Hematopoietic multipotent progenitor cell (in vitro differentiated cells): Measurements from ENCODE around the gene LY6G6F. TPM values are rescaled to one million over a fixed set of nuclear protein-coding genes. Genes with fewer than 3 reads are reported as not detected.

Experiments
- DNase-seq, 3 donors: peaks; one replicate each; pipeline ENCODE4 v3.0.0-alpha.2; 2011 to 2015; ENCODE audit warnings: low read depth in 2 of 3, low spot score in 2 of 3
- total RNA-seq: library from RNA; depleted of rRNA; stranded (reverse); fragments of >200 nt; gene quantifications from one replicate; pipeline ENCODE4 v1.2.3, GENCODE V29; 2012

The LY6G6F gene, protein sequence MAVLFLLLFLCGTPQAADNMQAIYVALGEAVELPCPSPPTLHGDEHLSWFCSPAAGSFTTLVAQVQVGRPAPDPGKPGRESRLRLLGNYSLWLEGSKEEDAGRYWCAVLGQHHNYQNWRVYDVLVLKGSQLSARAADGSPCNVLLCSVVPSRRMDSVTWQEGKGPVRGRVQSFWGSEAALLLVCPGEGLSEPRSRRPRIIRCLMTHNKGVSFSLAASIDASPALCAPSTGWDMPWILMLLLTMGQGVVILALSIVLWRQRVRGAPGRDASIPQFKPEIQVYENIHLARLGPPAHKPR
- total RNA-seq, result 0.54 TPM

DNA sequence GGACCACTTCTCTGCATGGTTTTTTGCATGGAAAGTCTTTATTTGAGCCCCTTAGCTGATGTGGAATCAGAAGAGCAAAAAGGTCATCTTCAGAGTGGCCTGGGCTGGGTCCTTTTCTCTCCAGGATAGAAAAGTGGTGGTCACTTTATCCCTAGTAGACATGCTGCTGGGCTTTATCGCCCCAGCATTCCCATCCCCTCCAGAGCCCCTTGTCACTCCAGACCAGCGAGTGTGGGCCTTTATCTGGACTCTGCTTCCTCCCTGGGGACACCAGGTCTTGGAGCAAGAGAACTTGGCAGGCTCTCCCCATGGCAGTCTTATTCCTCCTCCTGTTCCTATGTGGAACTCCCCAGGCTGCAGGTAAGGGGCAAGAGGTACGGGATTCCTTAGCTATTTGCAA lies at the start of gene LY6G6F:
LY6G6F (plus strand) TSS at position 268 of the 400 bp plus-strand sequence; CDS start at position 309, 41 bp downstream.
- DNase-seq, result no peak

DNA sequence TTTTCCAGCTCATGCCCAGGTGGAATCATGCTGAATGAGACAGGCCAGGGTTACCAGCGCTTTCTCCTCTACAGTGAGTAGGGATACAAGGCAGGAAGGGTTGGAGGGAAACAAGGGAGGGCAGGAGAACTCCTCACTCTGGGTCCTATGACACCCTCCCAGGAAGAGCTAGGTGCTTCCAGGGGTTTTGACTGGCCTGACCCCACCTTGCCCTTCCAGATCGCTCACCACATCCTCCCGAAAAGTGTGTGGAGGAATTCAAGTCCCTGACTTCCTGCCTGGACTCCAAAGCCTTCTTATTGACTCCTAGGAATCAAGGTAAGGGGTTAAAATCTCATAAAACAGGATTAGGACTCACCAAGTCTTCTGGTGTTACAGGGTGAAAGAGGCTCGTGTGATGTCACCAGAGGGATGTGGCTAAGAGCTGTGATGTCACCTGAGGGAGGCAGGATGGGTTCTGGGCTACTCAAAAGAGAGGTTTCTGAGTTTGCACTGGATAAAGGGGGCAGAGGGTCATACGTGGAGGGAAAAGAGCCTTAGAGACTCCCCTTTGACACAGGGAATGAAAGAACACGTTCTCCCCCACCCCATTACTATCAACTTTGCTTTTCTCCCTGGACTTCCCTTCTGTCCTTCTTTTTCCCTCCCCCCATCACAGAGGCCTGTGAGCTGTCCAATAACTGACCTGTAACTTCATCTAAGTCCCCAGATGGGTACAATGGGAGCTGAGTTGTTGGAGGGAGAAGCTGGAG lies 49.1 kb upstream of the LY6G6F start:
- DNase-seq, result no peak

DNA sequence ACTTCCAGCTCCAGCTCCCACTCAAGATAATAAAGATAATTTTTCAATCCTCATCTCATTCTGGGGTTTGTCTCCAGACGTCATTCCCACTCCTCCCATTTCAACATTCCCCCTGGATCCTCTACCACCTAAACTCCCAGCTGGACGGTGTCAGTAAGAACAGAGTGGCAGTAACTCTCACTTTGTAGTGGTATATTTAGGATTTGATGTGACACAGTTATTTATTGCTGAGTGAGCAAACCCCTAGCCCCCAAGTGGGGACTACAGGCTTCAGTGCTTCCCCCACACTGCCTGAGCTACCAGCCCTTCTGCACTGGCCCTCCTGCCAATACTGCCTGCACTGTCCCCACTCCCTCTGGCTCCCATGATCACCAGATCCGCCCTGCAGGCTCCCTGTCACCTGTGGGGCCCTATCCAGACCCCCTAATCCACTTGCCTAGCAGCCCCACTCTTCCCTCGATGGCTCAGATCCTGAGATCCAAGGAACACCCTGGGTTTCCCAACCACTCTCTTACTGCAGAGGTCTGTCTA lies 48.4 kb upstream of the LY6G6F start:
- DNase-seq, result no peak

DNA sequence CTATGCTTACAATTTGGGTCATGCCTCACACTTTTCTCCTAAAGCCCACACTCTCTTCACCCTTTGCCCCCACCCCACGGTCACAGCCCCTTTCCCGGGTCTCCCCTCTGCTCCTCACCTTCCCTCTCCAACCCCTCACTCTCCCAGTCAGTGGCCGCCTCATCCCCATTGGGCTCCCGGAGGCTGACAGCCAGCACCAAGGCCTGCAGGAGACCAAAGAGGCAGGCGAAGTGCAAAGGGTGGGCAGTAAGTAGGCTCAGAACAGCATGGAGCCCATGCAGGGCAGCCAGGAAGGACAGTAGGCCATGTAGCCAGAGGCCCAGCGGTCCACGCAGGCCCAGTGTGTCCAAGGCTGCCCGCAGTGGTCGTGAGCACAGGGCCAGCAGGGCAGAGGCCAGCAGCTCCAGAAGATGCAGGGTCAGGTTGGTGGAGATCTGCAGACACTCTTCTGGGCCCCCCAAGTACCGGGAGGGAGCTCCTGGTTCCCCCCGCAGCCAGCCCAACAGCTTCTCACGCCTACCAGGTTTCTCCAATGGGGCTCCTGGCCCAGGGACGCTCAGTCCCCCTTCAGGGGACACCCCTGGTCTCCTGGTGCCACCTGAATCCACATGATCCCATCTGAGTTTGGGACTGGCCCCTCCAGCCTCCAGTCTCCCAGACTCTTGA lies 47.5 kb upstream of the LY6G6F start:
- no peak for DNase-seq

DNA sequence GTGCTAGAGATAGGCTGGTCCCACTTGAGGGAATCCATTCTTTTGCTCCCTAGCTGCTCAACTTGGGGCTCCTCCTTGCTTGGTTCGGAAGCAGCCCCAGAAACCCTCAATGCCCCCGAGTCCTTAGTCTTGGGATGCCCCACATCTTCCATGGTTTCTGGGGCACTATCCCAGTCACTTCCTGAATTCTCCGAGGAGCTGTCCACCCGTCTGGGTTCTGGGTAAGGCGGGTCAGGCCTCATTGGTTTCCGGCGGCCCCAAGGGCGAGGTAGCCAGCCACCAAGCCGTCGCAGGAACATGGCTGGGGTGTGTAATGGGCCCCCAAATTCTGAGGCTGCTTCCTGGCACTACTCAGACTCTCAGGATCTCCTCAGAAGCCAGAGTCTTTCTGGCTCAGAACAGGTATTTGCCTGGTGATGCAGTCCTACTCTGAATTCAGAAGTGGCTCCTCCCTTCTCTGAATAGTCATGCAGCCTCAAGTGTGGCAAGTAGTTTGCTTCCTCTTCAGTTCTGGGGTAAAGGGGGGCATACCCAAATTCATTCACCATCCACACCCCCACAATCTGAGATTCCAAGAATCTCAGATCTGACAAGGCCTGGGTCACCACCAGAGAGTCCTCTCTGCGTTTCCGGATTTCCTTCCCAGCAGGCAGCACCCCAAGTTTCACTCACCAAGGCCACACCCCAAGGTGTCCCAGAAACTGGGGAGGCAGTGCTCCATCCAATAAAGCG lies 46.9 kb upstream of the LY6G6F start:
- peak in 2 of 3 donors; percentile 33 to 53 for DNase-seq

DNA sequence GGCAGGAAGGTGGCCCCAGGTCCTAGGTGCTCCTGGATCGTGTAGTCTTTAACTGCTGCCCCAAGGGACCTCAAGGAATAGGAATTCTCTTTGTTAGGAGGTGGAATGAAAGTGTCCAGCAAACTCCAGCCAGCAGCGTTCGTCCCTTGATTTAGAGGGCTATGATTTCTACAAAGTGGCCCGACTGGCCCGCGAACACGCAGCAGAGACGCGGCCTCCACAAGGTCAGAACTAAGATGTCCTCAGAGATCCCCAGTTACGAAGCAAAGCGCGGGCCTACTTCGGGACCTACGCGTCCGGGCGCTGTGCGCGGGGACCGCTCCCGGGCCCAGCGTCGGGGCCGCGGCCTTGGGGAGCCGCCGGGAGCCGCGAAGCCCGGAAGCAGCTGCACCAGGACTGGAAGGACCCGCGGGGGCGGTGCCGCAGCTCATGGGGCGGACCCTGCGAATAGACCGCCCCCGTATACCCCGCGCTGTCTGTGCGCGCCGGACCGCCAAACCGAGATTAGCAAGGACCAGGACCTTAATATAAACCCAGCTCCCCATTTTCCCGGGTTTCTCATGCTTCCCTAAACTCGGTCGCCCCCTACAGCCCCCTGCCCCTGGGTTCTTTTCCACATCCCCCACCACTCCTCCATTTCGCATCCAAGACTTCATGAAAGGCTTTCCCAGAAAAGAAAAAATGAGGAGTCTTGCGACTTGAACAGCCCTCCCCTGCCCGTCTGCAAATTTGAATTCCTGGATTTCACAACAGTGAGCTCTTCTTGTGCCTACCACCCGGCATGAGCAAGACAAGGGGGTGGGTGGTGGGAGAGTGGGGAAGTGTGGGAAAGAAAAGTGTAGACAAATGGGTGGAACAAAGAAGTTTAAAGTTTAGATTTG lies 46.0 kb upstream of the LY6G6F start, which contains the start of gene C6orf47:
C6orf47 (minus strand) TSS at position 398 of the 881 bp plus-strand sequence. CDS start 831 bp downstream, outside the sequence.
- peak in 2 of 3 donors; percentile 74 to 75 for DNase-seq

DNA sequence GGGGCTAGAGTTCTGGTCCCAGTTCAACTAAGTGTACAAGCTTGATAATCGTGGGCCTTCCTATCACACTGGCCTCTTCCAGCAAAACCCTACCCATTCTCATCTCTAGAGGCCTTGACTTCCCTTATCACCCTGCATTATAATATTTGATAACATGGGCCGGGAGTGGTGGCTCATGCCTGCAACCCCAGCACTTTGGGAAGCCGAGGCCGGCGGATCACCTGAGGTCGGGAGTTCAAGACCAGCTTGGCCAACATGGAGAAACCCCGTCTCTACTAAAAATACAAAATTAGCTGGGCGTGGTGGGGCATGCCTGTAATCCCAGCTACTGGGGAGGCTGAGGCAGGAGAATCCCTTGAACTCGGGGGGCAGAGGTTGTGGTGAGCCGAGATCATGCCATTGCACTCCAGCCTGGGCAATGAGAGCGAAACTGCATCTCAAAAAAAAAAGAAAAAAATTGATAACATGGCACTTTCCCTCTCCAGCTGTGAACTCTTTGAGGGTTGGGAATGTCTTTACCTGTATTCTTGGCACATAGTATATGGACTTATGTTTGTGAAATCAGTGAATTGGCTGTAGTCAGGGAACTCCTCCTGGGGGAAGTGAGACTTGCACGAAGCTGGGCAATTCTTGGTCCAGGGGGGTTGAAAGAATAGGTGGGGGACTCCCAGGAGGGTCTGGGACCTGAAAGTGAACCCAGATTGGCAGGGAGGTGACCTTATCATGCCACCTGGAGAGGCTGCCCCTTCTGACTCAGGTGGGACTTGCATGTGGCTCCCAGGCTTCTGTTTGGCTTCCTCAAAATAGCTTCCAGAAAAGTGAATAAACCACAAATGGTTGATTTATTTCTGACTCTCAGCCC lies 45.2 kb upstream of the LY6G6F start:
- DNase-seq, result no peak

DNA sequence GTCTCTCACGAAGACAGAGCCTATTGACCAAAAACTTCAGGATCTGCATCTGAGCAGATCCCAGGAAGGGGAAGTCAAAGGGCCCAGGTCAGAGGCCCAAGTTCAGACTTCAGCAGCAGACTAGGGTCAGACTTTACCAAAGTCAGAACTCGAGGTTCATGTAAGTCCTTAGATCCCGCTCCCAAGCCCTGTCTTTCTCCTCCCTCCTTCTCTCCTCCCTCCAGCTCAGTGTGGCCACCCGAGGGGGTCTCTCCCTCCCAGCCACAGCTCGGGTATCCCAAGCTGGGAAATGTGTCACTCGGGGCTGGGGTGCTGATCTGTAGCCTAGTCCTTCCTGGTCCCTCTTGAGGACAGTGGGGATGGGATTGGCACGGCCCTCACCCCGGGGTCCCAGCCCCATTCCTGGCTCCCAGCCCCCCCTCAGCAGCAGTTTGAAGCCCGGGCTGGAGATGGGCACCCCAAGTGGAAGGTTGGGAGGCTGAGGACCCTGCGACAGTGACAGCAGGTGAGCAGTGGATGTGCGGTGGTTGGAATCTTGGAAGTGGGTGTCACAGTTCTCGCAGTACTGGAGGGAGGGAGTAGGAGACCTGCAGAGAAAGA lies 44.4 kb upstream of the LY6G6F start:
- DNase-seq, result no peak

DNA sequence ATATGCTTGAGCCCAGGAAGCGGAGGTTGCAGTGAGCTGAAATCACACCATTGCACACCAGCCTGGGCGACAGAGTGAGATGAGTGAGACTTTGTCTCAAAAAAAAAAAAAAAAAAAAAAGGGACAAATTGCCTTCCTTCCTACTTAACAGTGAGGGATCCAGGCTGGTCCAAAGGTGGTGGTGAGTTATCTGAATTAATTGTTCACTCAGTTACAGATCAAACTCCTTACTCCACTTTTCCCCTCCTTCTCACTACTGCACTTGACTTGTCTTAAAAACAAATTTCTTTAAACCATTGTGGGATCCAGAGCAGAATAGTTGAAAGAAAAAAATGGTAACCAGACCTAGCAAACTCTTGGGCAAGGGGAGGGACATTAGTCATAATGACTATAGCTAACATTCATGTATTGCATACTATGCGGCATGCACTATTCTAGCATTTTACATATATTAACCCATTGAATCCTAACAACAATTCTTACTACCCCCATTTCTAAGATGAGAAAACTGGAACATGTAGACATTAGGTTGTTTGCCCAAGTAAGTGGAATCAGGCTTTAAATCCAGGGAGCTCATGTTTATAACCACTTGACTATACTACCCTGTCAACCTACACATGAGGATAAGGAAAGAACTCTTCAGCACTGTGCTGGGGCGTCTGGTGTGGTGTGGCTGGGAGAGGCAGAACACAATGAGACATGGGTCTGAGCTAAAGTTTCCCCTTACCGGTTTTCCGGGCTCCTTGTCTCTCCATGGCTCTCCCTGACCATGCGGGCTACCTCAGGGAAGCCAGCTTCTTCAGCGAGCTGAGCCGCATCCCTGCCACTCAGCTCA lies 43.3 kb upstream of the LY6G6F start:
- DNase-seq, result no peak

DNA sequence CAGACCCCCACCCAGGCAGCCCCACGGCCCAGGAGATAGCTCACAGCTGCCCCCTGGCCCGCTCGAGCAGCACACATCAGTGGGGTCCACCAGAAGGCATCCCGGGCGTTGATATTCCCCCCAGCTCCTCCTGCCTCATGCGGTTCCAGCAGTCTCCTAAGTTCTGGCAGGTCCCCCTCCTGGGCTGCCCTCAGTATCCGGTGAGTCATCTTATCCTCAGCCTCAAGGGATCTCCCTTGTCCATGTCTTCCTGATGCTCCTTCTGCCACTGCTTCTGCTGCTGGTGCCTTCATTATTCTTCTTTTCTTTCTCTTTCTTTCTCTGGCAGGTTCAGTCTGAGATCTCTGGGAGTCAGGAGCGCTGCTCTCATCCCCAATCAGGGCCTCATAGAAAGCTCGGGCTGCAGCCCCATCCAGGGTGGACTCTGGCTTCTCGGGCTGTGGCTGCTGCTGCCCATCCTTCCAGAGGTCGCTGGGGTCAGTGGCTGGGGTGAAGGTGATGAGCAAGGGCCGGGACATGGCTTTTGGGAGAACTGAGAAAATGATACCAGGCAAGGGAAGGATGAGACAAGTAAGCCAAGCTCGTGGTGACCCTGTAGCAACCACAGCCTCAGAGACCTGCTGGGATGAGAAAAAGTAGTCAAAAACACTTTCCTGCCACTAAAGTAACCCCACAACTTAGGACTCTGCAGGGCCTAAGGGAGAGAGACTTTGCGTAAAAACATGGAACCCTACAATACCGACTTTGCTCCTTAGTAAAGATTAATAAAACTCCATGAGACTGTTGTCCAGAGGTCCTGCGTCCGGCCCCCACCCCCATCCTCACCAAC lies 42.5 kb upstream of the LY6G6F start:
- peak in 1 of 3 donors; percentile 21 for DNase-seq

DNA sequence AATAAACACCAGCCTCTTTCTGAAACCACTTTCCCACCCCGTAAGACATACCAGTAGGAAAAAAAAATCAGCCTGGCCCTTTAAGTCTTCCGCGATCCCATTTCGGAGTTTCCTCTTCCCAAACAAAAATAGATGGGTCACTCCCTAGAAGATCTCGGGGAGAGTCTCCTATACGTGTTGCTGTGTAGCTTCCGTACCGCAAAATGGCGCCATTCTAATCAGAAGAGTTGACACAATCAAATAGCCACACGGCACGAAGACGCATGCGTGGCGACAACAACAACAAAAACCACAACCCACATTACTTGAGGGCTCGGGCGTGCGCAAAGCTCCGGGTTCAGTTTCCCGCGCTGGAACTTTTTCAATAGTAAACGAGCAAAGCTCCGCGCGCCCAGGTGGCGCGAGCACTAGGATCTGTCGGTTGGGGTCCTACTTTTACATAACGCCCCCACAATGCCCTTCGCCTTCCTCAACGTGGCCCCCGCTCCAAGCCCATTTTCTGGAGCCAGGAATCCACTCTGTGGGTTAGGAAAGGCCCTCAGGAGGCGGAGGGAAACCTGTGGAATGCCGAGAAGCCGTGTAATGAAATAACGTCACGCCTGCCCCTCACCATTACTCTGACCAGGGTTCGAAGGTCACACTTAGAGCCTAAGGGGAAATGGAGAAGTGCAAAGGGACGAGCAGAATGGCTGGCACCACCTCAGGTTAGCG lies 41.7 kb upstream of the LY6G6F start, which contains the start of gene GPANK1:
GPANK1 (minus strand) TSS at position 208 of the 711 bp plus-strand sequence. CDS start 519 bp downstream, outside the sequence.
- DNase-seq, result peak; percentile 84 to 94 (median 91)

DNA sequence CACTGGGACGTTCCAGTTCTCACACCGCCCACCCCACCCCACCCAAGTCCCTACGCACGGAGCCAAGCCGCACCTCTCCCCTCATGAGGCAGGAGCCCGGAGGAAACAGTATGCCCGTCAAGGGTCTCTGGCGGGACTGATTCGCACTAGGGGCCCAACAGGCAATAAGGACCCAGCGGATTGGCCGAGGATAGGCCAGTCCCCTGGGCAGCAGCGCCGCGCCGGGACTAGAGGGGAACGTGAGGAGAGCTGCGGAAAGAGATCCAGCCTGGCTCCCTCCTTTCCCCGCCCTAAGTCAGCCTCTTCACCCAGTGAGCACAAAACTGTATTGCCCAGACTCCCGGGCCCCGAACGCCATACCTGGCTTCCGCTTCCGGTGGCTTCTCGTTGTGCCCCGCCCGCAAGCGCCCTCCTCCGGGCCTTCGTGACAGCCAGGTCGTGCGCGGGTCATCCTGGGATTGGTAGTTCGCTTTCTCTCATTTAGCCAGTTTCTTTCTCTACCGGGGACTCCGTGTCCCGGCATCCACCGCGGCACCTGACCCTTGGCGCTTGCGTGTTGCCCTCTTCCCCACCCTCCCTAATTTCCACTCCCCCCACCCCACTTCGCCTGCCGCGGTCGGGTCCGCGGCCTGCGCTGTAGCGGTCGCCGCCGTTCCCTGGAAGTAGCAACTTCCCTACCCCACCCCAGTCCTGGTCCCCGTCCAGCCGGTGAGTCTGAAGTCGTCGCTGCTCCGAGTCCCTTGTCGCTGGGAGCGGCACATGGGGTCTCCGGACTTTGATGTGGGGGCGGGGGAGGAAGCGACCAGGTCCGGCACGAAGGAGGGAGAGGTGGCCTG lies 40.9 kb upstream of the LY6G6F start, which contains the start of gene CSNK2B:
CSNK2B (plus strand) TSS at position 580 of the 836 bp plus-strand sequence. CDS start 752 bp downstream, outside the sequence.
- peak; percentile 89 to 99 (median 98) for DNase-seq

DNA sequence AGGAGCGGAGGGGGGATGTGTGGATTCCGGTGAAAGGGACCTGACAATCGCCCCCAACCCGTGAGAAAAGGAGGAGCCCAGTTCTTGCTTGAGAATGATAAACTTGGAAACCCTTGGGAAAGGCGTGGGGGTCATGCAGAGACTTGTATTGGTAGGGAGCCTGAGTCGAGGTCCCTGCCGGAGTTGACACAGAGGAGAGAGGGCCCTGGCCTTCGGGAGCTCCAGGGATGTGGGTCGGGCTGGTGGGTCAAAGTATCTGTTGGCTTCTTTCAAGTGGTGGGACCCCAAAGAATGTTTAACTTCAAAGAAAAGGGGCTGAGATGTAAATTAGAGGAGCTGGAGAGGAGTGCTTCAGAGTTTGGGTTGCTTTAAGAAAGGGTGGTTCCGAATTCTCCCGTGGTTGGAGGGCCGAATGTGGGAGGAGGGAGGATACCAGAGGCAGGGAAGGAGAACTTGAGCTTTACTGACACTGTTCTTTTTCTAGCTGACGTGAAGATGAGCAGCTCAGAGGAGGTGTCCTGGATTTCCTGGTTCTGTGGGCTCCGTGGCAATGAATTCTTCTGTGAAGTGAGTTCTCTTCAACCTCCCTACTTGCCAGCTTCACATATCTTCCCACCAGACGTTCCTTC lies 40.2 kb upstream of the LY6G6F start:
- no peak for DNase-seq

DNA sequence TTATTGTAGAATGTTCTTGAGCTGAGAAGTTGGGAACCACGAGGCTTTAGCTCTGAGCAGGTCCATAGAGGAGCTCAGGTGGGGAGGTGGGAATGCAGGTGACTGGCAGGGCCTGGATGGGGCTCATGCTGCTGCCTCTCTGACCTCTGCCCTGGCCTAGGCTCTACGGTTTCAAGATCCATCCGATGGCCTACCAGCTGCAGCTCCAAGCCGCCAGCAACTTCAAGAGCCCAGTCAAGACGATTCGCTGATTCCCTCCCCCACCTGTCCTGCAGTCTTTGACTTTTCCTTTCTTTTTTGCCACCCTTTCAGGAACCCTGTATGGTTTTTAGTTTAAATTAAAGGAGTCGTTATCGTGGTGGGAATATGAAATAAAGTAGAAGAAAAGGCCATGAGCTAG lies 37.0 kb upstream of the LY6G6F start, which contains the start of gene LY6G5B:
LY6G5B (plus strand) TSS at position 301 of the 400 bp plus-strand sequence. CDS start 975 bp downstream, outside the sequence.
- DNase-seq, result no peak
